NB4 (cell line): ENCODE results near the gene ADPRH.
A peak's percentile ranks its signal among the peaks of the same experiment; 100 is the strongest.

ENCODE experiments used
- TF ChIP-seq, protein P1 (sequence below): IDR thresholded peaks from one replicate; pipeline ENCODE4 v1.5.1; 2012; ENCODE audit warnings: low read depth, low read length
- TF ChIP-seq, protein P2 (sequence below): IDR thresholded peaks from 2 replicates; pipeline ENCODE4 v1.6.1; 2011; ENCODE audit warnings: low read depth, low read length

DNA sequence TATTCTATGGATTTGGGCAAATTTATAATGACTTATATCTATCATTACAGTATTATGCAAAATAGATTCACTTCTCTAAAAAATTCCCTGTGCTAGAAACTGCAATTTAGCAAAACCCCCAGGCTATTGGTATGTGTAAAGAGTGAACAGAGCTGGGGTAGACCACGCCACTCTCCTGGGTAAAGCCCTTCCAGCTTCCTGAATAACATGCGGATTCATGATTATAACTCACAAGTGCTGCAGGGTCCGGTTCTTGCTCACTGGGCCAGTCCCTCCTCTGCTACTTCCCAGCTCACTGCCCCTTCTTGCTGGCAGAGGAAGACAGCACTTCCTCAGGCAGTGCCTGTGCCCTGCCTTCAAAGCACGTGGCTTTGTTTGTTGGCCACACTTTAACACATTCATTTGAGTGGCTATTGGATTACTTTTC, 24.0 kb upstream of the ADPRH start:
- TF ChIP-seq, protein P1, sequence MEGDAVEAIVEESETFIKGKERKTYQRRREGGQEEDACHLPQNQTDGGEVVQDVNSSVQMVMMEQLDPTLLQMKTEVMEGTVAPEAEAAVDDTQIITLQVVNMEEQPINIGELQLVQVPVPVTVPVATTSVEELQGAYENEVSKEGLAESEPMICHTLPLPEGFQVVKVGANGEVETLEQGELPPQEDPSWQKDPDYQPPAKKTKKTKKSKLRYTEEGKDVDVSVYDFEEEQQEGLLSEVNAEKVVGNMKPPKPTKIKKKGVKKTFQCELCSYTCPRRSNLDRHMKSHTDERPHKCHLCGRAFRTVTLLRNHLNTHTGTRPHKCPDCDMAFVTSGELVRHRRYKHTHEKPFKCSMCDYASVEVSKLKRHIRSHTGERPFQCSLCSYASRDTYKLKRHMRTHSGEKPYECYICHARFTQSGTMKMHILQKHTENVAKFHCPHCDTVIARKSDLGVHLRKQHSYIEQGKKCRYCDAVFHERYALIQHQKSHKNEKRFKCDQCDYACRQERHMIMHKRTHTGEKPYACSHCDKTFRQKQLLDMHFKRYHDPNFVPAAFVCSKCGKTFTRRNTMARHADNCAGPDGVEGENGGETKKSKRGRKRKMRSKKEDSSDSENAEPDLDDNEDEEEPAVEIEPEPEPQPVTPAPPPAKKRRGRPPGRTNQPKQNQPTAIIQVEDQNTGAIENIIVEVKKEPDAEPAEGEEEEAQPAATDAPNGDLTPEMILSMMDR = no peak
- TF ChIP-seq, protein P2, sequence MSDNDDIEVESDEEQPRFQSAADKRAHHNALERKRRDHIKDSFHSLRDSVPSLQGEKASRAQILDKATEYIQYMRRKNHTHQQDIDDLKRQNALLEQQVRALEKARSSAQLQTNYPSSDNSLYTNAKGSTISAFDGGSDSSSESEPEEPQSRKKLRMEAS = peak; percentile 44; the same call in 1 of the 2 replicates
